Ecto neural progenitor cell (in vitro differentiated cells): ENCODE measurements around the gene SEMA4D.

Experiments
- DNase-seq: peaks from one replicate; pipeline ENCODE4 v3.0.0-alpha.2; 2018; ENCODE audit warnings: low spot score

SEMA4D gene

GRCh38 chr9:89502038-89502601 is 4.2 kb upstream of the SEMA4D start:
- DNase-seq: no peak

- DNase-seq: no peak
Observed at GRCh38 chr9:89501311-89501898, 3.5 kb upstream of the SEMA4D start.

- no peak for DNase-seq
Observed at GRCh38 chr9:89500008-89500407, 2.1 kb upstream of the SEMA4D start.

- DNase-seq: no peak
Observed at GRCh38 chr9:89498852-89499480, 1.1 kb upstream of the SEMA4D start.

DNA sequence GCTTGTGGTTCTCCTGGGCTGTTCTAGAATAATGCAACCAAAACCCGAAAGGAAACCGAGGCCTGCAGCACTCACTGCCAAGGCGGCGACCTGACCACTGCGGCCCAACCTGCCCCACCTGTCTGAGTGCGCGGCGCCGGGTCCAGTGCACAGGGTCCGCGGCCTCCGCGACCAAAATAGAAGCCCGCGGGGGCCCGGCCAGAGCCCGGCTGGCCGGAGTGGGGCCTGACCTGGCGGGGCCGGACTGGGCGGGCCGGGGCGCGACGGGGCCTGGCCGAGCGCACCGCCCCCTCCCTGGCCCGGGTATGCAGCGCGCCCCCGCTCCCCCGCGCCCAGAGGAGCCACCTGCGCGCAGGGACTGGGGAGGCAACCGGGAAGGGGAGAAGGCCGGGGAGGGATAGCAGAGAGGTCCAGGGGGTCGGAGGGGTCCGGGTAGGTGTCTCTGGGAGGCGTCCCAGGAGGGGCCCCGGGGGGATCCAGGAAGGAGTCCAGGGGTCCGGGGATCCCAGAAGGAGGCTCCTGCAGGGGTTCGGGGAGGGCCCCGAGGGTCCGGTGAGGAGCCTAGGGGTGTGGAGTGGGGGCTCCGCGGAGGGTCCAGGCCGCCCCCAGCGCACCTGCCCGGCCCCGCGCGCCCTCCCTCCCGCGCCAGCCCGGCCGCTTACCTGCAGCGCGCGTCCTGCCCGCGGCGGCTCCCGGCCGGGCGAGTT is 503 bp downstream of the SEMA4D start:
- DNase-seq: peak; percentile 62

DNA sequence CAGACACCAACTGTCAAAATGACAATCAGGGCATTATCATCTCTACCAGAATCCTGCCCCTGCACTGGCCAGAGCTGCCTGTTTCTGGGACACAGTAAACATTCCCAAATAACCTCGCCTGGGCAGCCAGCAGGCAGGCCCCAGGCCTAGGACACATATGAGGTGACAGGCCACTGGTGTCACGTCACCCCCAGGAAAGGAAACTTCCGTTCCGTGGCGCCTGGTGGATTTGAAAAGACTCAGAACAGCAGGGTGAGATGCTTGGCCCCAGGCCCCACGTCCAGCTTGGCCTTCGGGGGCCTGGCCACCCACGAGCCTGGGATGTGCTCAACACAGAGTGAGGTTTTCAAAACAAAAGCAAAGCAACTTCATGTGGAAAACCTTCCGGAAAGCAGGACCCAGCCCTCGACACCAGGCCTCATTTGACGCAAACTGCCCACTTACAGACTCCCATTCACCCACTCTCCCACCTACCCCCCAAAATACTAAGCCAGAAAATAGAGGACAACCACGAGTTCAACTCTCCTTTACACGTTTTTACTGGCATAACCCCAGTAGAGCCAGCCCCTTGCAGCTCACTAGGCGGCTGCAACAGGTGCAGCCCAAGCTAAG is 1.2 kb downstream of the SEMA4D start:
- no peak for DNase-seq

DNA sequence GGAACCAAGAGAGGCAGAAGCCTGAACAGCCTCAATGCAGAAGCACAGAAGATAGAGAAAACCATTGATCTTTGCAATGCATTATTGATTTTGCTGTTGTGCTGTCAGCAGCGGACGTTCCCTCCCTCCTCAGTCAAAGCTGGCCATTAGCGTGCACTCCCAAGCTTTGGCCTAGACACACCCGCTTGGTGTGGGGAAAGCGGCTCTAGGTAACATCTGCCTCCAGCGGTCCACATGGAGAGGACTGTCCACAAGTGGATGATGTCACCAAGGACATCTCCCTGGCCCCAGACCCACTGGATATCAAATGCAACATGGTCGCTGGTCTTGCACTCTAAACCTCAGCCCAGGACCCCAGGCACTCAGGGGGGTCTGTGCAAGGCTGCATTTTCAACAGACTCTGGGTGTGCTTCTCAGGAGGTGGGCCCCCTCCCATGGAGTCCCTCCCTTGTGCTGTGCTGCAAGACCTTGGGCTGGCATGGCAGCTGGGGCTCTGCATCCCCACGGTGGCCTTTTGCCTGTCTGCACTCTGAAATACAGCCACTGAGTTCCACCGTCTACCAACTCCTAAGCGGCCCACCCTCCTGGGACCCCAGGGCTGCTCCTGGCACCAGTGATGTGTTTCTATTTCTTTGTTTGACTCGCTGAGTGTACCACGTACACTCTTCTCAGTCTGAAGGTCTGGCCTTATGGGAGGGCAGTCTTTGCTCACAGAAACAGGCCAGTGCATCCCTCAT is 1.9 kb downstream of the SEMA4D start:
- DNase-seq: no peak

- DNase-seq: no peak
Observed at GRCh38 chr9:89494199-89494598, 3.7 kb downstream of the SEMA4D start.

DNA sequence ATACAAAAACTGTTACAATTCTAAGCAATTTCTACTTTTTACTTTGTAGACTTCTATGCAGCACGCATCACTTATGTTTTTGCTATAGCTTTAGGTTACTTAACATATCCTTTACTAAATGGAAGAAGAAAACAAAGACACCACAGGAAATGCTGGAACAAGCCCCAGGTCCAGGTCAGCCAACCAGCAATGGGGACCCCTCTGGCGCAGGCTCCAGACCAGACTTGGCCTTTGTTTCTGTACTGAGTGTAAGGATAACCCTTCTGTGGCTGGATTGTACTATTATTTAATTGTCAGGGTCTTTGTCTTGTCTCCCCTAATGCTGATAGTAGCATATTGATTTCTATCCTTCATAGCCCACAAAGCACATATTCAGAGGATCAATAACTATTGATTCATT is 4.2 kb downstream of the SEMA4D start:
- no peak for DNase-seq

GRCh38 chr9:89493181-89493580 is 4.7 kb downstream of the SEMA4D start:
- DNase-seq: no peak

GRCh38 chr9:89492586-89492985 is 5.3 kb downstream of the SEMA4D start:
- DNase-seq: no peak

DNA sequence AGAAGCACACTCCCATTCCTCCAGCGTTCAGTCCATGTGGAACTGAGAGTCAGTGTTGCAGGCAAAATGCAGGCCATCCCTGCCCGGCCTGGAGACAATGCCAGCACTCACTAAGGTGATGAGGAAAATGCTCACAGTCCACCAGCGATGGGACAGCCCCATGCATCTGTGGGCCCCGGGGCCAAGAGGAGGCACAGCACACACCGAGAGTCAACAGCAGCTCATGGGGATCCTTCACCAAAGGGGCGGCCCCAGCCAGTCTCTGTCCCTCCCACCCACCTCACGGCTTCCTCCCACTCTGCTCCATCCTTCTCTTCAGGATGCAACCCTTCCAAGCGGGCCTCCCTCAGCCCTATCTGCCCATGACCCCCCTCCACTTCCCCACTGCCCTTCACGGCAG is 6.2 kb downstream of the SEMA4D start:
- no peak for DNase-seq

DNA sequence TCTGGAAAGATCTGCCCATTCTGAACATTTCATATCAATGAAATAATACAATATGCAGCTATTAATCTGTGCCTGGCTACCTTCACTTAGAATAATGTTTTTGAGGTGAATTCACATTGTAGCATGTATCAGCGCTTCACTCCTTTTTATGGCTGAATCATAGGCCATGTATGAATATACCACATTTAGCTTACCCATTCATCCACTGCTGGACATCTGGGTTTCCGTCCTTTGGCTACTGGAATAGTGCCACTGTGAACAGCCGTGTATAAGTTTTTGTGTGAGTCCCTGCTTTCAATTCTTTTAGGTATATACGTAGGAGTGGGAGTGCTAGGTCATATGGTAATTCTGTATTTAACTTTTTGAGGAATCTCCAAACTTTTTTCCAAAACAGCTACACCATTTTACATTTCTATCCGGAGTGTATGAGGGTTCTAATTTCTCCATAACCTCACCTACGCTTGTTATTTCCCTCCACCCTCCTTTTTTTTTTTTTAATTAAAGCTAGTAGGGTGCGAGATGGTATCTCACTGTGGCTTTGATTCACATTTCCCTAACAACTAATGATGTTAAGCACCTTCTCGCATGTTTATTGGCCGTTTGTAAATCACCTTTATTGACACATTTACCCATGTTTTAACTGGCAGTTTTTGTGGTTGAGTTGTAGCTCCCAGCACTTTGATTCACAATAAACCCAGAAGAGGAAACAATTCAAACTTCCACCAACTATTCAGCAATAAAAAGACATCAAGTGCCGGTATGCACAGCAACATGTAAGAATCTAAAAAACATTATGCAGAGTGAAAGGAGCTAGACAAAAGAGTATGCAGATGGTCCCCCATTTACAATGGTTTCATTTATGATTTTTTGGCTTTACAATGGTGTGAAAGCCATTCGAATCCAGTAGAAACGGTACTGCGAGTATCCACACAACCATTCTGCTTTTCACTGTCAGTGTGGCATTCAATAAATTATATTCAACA is 8.1 kb downstream of the SEMA4D start:
- no peak for DNase-seq

DNA sequence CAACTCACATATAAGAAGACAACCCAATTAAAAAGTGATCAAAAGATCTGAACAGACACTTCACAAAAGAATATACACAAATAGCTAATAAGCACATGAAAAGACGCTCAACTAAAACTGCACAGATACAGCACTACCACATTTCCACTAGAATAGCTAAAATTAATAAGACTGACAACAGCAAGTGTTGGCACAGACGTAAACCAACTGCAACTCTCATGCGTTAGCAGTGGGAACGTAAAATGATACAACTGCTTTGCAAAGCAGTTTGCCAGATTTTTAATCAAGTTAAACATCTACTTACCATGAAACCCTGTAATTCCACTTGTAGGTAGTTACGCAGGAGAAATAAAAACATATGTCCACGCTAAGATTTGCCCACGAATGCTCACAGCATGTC is 9.0 kb downstream of the SEMA4D start:
- no peak for DNase-seq

GRCh38 chr9:89488131-89488530 is 9.8 kb downstream of the SEMA4D start:
- DNase-seq: no peak

GRCh38 chr9:89486681-89487080 is 11.2 kb downstream of the SEMA4D start:
- no peak for DNase-seq

- no peak for DNase-seq
Observed at GRCh38 chr9:89484475-89485404, 13.2 kb downstream of the SEMA4D start.

- no peak for DNase-seq
Observed at GRCh38 chr9:89483592-89484474, 14.1 kb downstream of the SEMA4D start.

- DNase-seq: no peak
Observed at GRCh38 chr9:89482901-89483361, 15.0 kb downstream of the SEMA4D start.
